K562 (cell line): ENCODE data around the gene CD1E. TPM values are rescaled to one million over a fixed set of nuclear protein-coding genes. Genes with fewer than 3 reads are reported as not detected.

Experiments used
- ATAC-seq: fragments of 200-7000 bp; cut with Tn5 transposase; 3 replicates; pipeline ENCODE4 v1.9.1; 2020; ENCODE audit warnings: moderate library complexity
- BruUV-seq: library from RNA; stranded (reverse); fragments of 400-500 nt; replicated peaks from 2 replicates; lab custom pipeline; 2021; lab: Mats Ljungman, UMichigan
- CTCF ChIA-PET: fragments of 300-600 bp; formaldehyde crosslinking; extraction: SDS; loops from one replicate; lab custom pipeline; 2021; ENCODE audit warnings: low intra/inter-chr PET ratio; lab: Yijun Ruan, JAX
- POLR2A ChIA-PET: fragments of 300-600, 350-650 bp; sonication (Branson Sonifier 250); formaldehyde crosslinking; extraction: SDS; loops from one replicate; lab custom pipeline; 2021; ENCODE audit warnings: antibody characterized with exemption, inconsistent platforms; lab: Yijun Ruan, JAX
- DNase-seq, 4 experiments: peaks; one replicate each; pipeline versions ENCODE4 v3.0.0 to v3.0.0-alpha.2; 2011 to 2018; ENCODE audit warnings: low spot score in 3 of 4, mixed read lengths in 3 of 4; ENCODE audit errors: extremely low read depth in 1 of 4
- FAIRE-seq: peaks from 2 replicates; lab custom pipeline; 2011; peaks lifted over from hg19 to GRCh38; lab: Jason Lieb, UNC
- H2AFZ ChIP-seq: 2 replicates; pipeline ENCODE4 v1.6.0; 2011; ENCODE audit warnings: low read depth, low read length, control low read depth, inconsistent platforms
- H3K27ac ChIP-seq: fragments of 200-600 bp; 3 replicates; pipeline ENCODE4 v1.8.0; 2011; ENCODE audit warnings: low read depth, mild to moderate bottlenecking, control low read depth, inconsistent platforms, low read length, moderate library complexity, mixed read lengths; ENCODE audit errors: extremely low read depth
- H3K27me3 ChIP-seq, 2 experiments: fragments of 300-600 bp in 1 of 2; 2 replicates in 1 of 2; 3 replicates in 1 of 2; pipeline versions ENCODE4 v1.6.0 to v1.8.0; 2011; ENCODE audit warnings: inconsistent platforms in 2 of 2, low read length in 2 of 2, mild to moderate bottlenecking in 1 of 2, mixed read lengths in 1 of 2, moderate library complexity in 1 of 2; ENCODE audit not compliant: control insufficient read depth in 2 of 2, insufficient read depth in 2 of 2
- H3K36me3 ChIP-seq: fragments of 300-600 bp; 3 replicates; pipeline ENCODE4 v1.8.0; 2011; ENCODE audit warnings: mild to moderate bottlenecking, low read length, inconsistent platforms; ENCODE audit not compliant: control insufficient read depth, insufficient read depth
- H3K4me1 ChIP-seq, 2 experiments: fragments of 200-600 bp in 1 of 2; replicated peaks in 1 of 2; 2 replicates in 1 of 2; 3 replicates in 1 of 2; pipeline versions ENCODE4 v1.5.1 to v1.8.0; 2011; ENCODE audit warnings: inconsistent platforms in 2 of 2, low read length in 2 of 2, mild to moderate bottlenecking in 1 of 2, mixed read lengths in 1 of 2, moderate library complexity in 1 of 2; ENCODE audit not compliant: control insufficient read depth in 2 of 2, insufficient read depth in 2 of 2
- H3K4me2 ChIP-seq: 2 replicates; pipeline ENCODE4 v1.6.1; 2011; ENCODE audit warnings: low read length, control low read depth, inconsistent platforms, mixed read lengths; ENCODE audit not compliant: insufficient read depth
- H3K4me3 ChIP-seq: fragments of 200-600 bp; sonication (generic), shearing (Covaris generic); 2 replicates; pipeline ENCODE4 v1.5.1; 2016; ENCODE audit warnings: control low read depth, inconsistent platforms
- H3K79me2 ChIP-seq: fragments of 200-600 bp; 3 replicates; pipeline ENCODE4 v1.8.0; 2011; ENCODE audit warnings: low read length, inconsistent platforms; ENCODE audit not compliant: control insufficient read depth, insufficient read depth
- H3K9ac ChIP-seq, 2 experiments: 2 replicates each; pipeline versions ENCODE4 v1.6.0 to v1.6.1; 2011; ENCODE audit warnings: low read depth in 2 of 2, low read length in 2 of 2, control low read depth in 1 of 2, inconsistent platforms in 1 of 2, mild to moderate bottlenecking in 1 of 2, mixed read lengths in 1 of 2; ENCODE audit not compliant: insufficient read depth in 1 of 2
- H3K9me1 ChIP-seq: one replicate; pipeline ENCODE4 v1.6.0; 2011; ENCODE audit warnings: inconsistent platforms, mild to moderate bottlenecking, low read length, moderate library complexity; ENCODE audit not compliant: control insufficient read depth, insufficient read depth
- H3K9me3 ChIP-seq: replicated peaks from 2 replicates; pipeline ENCODE4 v1.5.1; 2011; ENCODE audit warnings: low read depth, low read length, inconsistent platforms; ENCODE audit not compliant: control insufficient read depth, insufficient read depth
- H4K20me1 ChIP-seq: replicated peaks from 2 replicates; pipeline ENCODE4 v1.6.1; 2011; ENCODE audit warnings: low read length, inconsistent platforms, mixed read lengths; ENCODE audit not compliant: control insufficient read depth, insufficient read depth
- BCL6 ChIP-seq: fragments of 250-450 bp; sonication (Bioruptor Pico); IDR thresholded peaks from 2 replicates; pipeline ENCODE4 v1.4.0; 2020
- KDM4B ChIP-seq, 2 experiments: fragments of 450-650 bp in 1 of 2; sonication (generic) in 1 of 2; IDR thresholded peaks; 2 replicates each; pipeline ENCODE4 v1.6.1; 2016 to 2017; ENCODE audit warnings: borderline replicate concordance in 2 of 2, antibody characterized with exemption in 1 of 2, low read depth in 1 of 2, mild to moderate bottlenecking in 1 of 2
- SMAD1 ChIP-seq: fragments of 150-350 bp; IDR thresholded peaks from 2 replicates; pipeline ENCODE4 v1.6.1; 2014; ENCODE audit warnings: low read length, low read depth; ENCODE audit not compliant: partially characterized antibody
- TEAD1 ChIP-seq, 2 experiments: fragments of 450-650 bp in 1 of 2; sonication (generic) in 1 of 2; formaldehyde crosslinking; IDR thresholded peaks; 2 replicates each; pipeline versions ENCODE4 v1.4.0 to v1.8.0; 2020 to 2022; ENCODE audit warnings: mild to moderate bottlenecking in 2 of 2, missing genetic modification reagents in 1 of 2
- ZKSCAN3 ChIP-seq: fragments of 250-450 bp; sonication (Bioruptor Pico); IDR thresholded peaks from 2 replicates; pipeline ENCODE4 v1.4.0; 2020
- ZNF316 ChIP-seq: fragments of 450-650 bp; IDR thresholded peaks from 2 replicates; pipeline ENCODE4 v1.6.1; 2016
- ZNF764 ChIP-seq: fragments of 250-450 bp; sonication (Bioruptor Pico); IDR thresholded peaks from 2 replicates; pipeline ENCODE4 v1.4.0; 2020; ENCODE audit warnings: low read depth, mild to moderate bottlenecking, moderate library complexity
- WGBS: fragments of 100-300 bp; shearing (Covaris generic); methylation state at CpG from one replicate; pipeline ENCODE4 v1.1.6; 2016; ENCODE audit warnings: low coverage, mixed read lengths; ENCODE audit not compliant: insufficient coverage; ENCODE audit errors: missing lambda C conversion rate; 5-methylcytosine and 5-hydroxymethylcytosine counted together
- in situ Hi-C: fragments of 300-500 bp; cut with MboI; formaldehyde crosslinking; loops from 4 replicates; pipeline ENCODE4 v1.15.0; 2018; ENCODE audit warnings: inconsistent platforms, mixed read lengths
- intact Hi-C: fragments of 100-400 bp; cut with micrococcal nuclease; formaldehyde crosslinking; loops from 2 replicates; pipeline ENCODE4 v1.14.2; 2022
- polyA plus RNA-seq, 8 experiments: library from polyadenylated mRNA; depleted of rRNA in 4 of 8; stranded (reverse) in 5 of 8; unstranded in 3 of 8; fragments of >200 nt; fragmentation: Nextera tagmentation in 2 of 8; fragmentation: Illumina TruSeq in 1 of 8; extraction: Ambion mirVana in 2 of 8; extraction: Trizol in 1 of 8; gene quantifications; 2 replicates each; pipeline versions ENCODE4 v1.2.1 to v1.2.3, GENCODE V29; 2011 to 2014; ENCODE audit warnings: inconsistent platforms in 1 of 8, missing spikeins in 1 of 8
- total RNA-seq, 7 experiments: library from RNA; depleted of rRNA in 6 of 7; stranded (reverse); fragments of >200 nt in 6 of 7; fragmentation: Illumina TruSeq in 2 of 7; extraction: Trizol in 2 of 7; gene quantifications; 2 replicates each; pipeline versions ENCODE4 v1.2.1 to v1.2.3, GENCODE V29; 2011 to 2021; ENCODE audit warnings: low replicate concordance in 1 of 7
- TF ChIP-seq, protein P1 (sequence below): sonication (generic); formaldehyde crosslinking; IDR thresholded peaks from 2 replicates; pipeline ENCODE4 v1.8.1; 2023; ENCODE audit warnings: mild to moderate bottlenecking, missing genetic modification reagents

CD1E gene
- total and polyA plus RNA-seq, 9 of the 15 experiments (the other 6 are each of a cell fraction or from before 2014, with no cell fraction given), result not detected

DNA sequence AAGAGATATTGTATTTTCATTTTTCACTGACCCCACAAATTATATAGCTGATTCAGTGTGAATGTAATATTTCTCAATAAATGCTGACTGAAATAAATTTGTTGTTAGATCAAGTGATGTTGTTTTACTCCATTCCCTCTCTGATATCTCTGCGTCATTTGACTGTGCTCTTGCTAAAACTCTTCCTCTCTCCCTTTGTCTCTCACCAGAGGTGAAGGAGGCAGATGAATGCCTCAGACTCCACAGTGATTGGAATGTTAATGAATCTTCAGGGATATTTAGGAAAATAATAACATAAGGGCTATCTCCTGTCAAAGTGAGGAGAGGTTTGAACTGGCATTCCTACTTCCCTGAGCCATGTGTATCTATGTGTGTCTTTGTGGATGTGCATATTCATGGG lies 3.7 kb downstream of the CD1E start:
- H3K4me1 ChIP-seq, result no peaks in the 10 kb centered on the region
- no peaks in the 10 kb centered on the region for H3K9me3 ChIP-seq
- H3K36me3 ChIP-seq, result no peaks in the 10 kb centered on the region
- CTCF ChIA-PET, result no interaction called here
- no peaks in the 10 kb centered on the region for H4K20me1 ChIP-seq
- TF ChIP-seq, protein P1, sequence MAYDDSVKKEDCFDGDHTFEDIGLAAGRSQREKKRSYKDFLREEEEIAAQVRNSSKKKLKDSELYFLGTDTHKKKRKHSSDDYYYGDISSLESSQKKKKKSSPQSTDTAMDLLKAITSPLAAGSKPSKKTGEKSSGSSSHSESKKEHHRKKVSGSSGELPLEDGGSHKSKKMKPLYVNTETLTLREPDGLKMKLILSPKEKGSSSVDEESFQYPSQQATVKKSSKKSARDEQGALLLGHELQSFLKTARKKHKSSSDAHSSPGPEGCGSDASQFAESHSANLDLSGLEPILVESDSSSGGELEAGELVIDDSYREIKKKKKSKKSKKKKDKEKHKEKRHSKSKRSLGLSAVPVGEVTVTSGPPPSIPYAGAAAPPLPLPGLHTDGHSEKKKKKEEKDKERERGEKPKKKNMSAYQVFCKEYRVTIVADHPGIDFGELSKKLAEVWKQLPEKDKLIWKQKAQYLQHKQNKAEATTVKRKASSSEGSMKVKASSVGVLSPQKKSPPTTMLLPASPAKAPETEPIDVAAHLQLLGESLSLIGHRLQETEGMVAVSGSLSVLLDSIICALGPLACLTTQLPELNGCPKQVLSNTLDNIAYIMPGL (CRISPR knock-in tag), result no peak
- peak; percentile 27; the same call in 1 of the 2 replicates for TF ChIP-seq ZNF316
- POLR2A ChIA-PET, result no interaction called here
- no peak overlapping the region for H3K27ac ChIP-seq
- no peaks in the 10 kb centered on the region for H3K79me2 ChIP-seq
- H3K27me3 ChIP-seq, result no peaks in the 10 kb centered on the region
- H3K9me1 ChIP-seq, result no peaks in the 10 kb centered on the region
- no peak overlapping the region for H3K4me2 ChIP-seq
- 0% methylated on average over 1 of the region's 1 CpG for WGBS
- no peak overlapping the region for H2AFZ ChIP-seq
- ATAC-seq (no peak), FAIRE-seq (no peak), DNase-seq (no peak)
- intact Hi-C loops (no loop called here), in situ Hi-C loops (no loop called here)
- no TSS peak for BruUV-seq
- no peak overlapping the region for H3K4me3 ChIP-seq
- H3K9ac ChIP-seq, result no peak overlapping the region

DNA sequence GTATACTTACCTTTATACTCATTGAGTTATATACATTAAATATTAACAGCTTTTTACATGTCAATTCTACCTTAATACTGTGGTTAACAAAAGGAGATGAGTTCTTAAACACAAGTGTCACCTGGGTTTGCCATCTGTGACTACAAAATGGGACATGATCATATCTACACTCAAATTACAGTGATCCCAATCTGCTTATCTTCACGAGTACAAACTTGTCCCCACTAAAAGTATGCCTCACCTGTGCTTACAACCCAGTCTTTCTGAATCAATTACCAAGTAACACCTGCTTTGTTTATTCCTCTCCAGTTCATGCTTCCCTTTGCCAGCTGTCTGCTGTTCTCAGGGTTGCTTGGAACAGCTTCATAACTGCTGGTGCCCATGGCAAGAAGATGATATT lies 8.8 kb downstream of the CD1E start:
- H3K4me2 ChIP-seq, result no peak overlapping the region
- no peak overlapping the region for H3K27ac ChIP-seq
- no peak for TF ChIP-seq KDM4B (IDR thresholded peaks at IDR 0.05; ENCODE audit: borderline replicate concordance in 2 of 2, low read depth in 1 of 2)
- no peak for TF ChIP-seq ZNF764 (CRISPR knock-in tag)
- no peak for TF ChIP-seq SMAD1
- TF ChIP-seq BCL6 (CRISPR knock-in tag), result no peak
- no peak for TF ChIP-seq ZKSCAN3 (CRISPR knock-in tag)
- no peak for TF ChIP-seq TEAD1 (CRISPR knock-in tag; IDR thresholded peaks at IDR 0.05)
- no peak overlapping the region for H3K9ac ChIP-seq
- H3K27me3 ChIP-seq, result no peaks in the 10 kb centered on the region
- ATAC-seq (no peak), FAIRE-seq (no peak), DNase-seq (no peak)
- ChIA-PET CTCF (no interaction called here), POLR2A (no interaction called here)
- 0% methylated on average over 1 of the region's 1 CpG for WGBS
- H3K9me1 ChIP-seq, result no peaks in the 10 kb centered on the region
- intact Hi-C loops, result no loop called here
- H3K4me3 ChIP-seq, result no peak overlapping the region
- H4K20me1 ChIP-seq, result no peaks in the 10 kb centered on the region
- H3K79me2 ChIP-seq, result no peaks in the 10 kb centered on the region
- in situ Hi-C loops, result no loop called here
- no peaks in the 10 kb centered on the region for H3K9me3 ChIP-seq
- no peak overlapping the region for H2AFZ ChIP-seq
- no peaks in the 10 kb centered on the region for H3K4me1 ChIP-seq
- no TSS peak for BruUV-seq
- H3K36me3 ChIP-seq, result no peaks in the 10 kb centered on the region
